SK-N-SH (cell line): ENCODE measurements around the gene LFNG. TPM values are rescaled to one million over a fixed set of nuclear protein-coding genes. Genes with fewer than 3 reads are reported as not detected.

Source experiments
- CTCF ChIA-PET: fragments of 300-600, 350-600 bp; formaldehyde crosslinking; extraction: SDS; loops from one replicate; lab custom pipeline; 2021; lab: Yijun Ruan, JAX
- POLR2A ChIA-PET: fragments of 350-600 bp; sonication (Branson Sonifier 250); formaldehyde crosslinking; extraction: SDS; loops from one replicate; lab custom pipeline; 2020; ENCODE audit warnings: antibody characterized with exemption, inconsistent platforms; lab: Yijun Ruan, JAX
- DNase-seq: peaks from one replicate; pipeline ENCODE4 v3.0.0; 2012
- H2AFZ ChIP-seq: fragments of 200-600 bp; sonication (generic); 2 replicates; pipeline ENCODE4 v1.8.1; 2016; ENCODE audit warnings: antibody characterized with exemption, mild to moderate bottlenecking, low read depth
- H3F3A ChIP-seq: fragments of 200-600 bp; sonication (generic); replicated peaks from 2 replicates; pipeline ENCODE3; 2016; ENCODE audit warnings: antibody characterized with exemption, mild to moderate bottlenecking; ENCODE audit not compliant: insufficient read depth
- H3K27ac ChIP-seq, 2 experiments: fragments of 200-500 bp in 1 of 2; fragments of 200-600 bp in 1 of 2; sonication (Bioruptor generic) in 1 of 2; sonication (generic), shearing (Covaris generic) in 1 of 2; 2 replicates each; pipeline versions ENCODE4 v1.5.1 to v1.6.1; 2014 to 2016; ENCODE audit warnings: low read depth in 2 of 2, inconsistent platforms in 1 of 2, low read length in 1 of 2, mild to moderate bottlenecking in 1 of 2, mixed read lengths in 1 of 2
- H3K27me3 ChIP-seq: fragments of 200-600 bp; sonication (generic), shearing (Covaris generic); 2 replicates; pipeline ENCODE4 v1.6.1; 2016; ENCODE audit warnings: mixed run types; ENCODE audit not compliant: insufficient read depth
- H3K36me3 ChIP-seq, 2 experiments: fragments of 200-500 bp in 1 of 2; fragments of 200-600 bp in 1 of 2; sonication (Bioruptor generic) in 1 of 2; sonication (generic) in 1 of 2; replicated peaks in 1 of 2; 2 replicates each; pipeline versions ENCODE3 to v1.5.1; 2014 to 2016; ENCODE audit warnings: low read length in 1 of 2, mild to moderate bottlenecking in 1 of 2; ENCODE audit not compliant: insufficient read depth in 2 of 2, control insufficient read depth in 1 of 2
- H3K4me1 ChIP-seq, 2 experiments: fragments of 200-500 bp in 1 of 2; fragments of 200-600 bp in 1 of 2; sonication (Bioruptor generic) in 1 of 2; sonication (generic), shearing (Covaris generic) in 1 of 2; 2 replicates each; pipeline versions ENCODE4 v1.5.1 to v1.6.1; 2014 to 2016; ENCODE audit warnings: low read depth in 1 of 2, low read length in 1 of 2, mixed run types in 1 of 2; ENCODE audit not compliant: insufficient read depth in 2 of 2, control insufficient read depth in 1 of 2
- H3K4me2 ChIP-seq: fragments of 200-600 bp; sonication (generic), shearing (Covaris generic); 2 replicates; pipeline ENCODE4 v1.6.1; 2017; ENCODE audit warnings: mixed run types
- H3K4me3 ChIP-seq, 2 experiments: fragments of 200-500 bp in 1 of 2; fragments of 200-600 bp in 1 of 2; sonication (Bioruptor generic) in 1 of 2; sonication (generic), shearing (Covaris generic) in 1 of 2; 2 replicates each; pipeline versions ENCODE4 v1.5.1 to v1.8.1; 2014 to 2016; ENCODE audit warnings: low read depth in 2 of 2, inconsistent platforms in 1 of 2, low read length in 1 of 2, mild to moderate bottlenecking in 1 of 2, mixed read lengths in 1 of 2, moderate library complexity in 1 of 2
- H3K79me2 ChIP-seq: fragments of 200-600 bp; sonication (generic); 2 replicates; pipeline ENCODE4 v1.8.1; 2017; ENCODE audit warnings: mild to moderate bottlenecking; ENCODE audit not compliant: insufficient read depth
- H3K9ac ChIP-seq: fragments of 200-600 bp; sonication (generic); 2 replicates; pipeline ENCODE4 v1.6.1; 2017; ENCODE audit warnings: mixed run types
- H3K9me2 ChIP-seq: fragments of 200-600 bp; sonication (generic); 2 replicates; pipeline ENCODE4 v1.6.1; 2017; ENCODE audit warnings: mixed run types
- H3K9me3 ChIP-seq: fragments of 200-600 bp; sonication (generic); 2 replicates; pipeline ENCODE4 v1.6.1; 2017; ENCODE audit warnings: mixed run types, mild to moderate bottlenecking, moderate library complexity
- H4K20me1 ChIP-seq: fragments of 200-600 bp; sonication (generic); 2 replicates; pipeline ENCODE4 v1.6.1; 2017; ENCODE audit warnings: mild to moderate bottlenecking, mixed run types; ENCODE audit not compliant: insufficient read depth
- EZH2phosphoT487 ChIP-seq: fragments of 200-600 bp; sonication (generic); IDR thresholded peaks from 2 replicates; pipeline ENCODE4 v1.6.1; 2017; ENCODE audit warnings: low read depth, mixed run types, mild to moderate bottlenecking, antibody characterized with exemption, moderate library complexity, borderline replicate concordance
- FOSL2 ChIP-seq: IDR thresholded peaks from 2 replicates; pipeline ENCODE4 v1.4.0; 2012; ENCODE audit warnings: low read depth, mild to moderate bottlenecking, moderate library complexity, borderline replicate concordance
- FOXM1 ChIP-seq: IDR thresholded peaks from 2 replicates; pipeline ENCODE4 v1.4.0; 2012; ENCODE audit warnings: low read depth, mild to moderate bottlenecking
- GATA2 ChIP-seq: sonication (generic); formaldehyde crosslinking; IDR thresholded peaks from 2 replicates; pipeline ENCODE4 v1.5.0; 2020; ENCODE audit warnings: mild to moderate bottlenecking, missing genetic modification reagents
- MAX ChIP-seq: IDR thresholded peaks from 2 replicates; pipeline ENCODE4 v1.4.0; 2012; ENCODE audit warnings: low read depth
- MXI1 ChIP-seq: IDR thresholded peaks from 2 replicates; pipeline ENCODE4 v1.6.1; 2012; ENCODE audit warnings: mild to moderate bottlenecking, low read depth, low read length, improper control_type of control experiment
- NFIC ChIP-seq: IDR thresholded peaks from 2 replicates; pipeline ENCODE4 v1.4.0; 2012; ENCODE audit warnings: borderline replicate concordance
- NRF1 ChIP-seq: IDR thresholded peaks from 2 replicates; pipeline ENCODE4 v1.6.1; 2012; ENCODE audit warnings: low read depth, mild to moderate bottlenecking, low read length
- RCOR1 ChIP-seq: fragments of 150-350 bp; IDR thresholded peaks from 2 replicates; pipeline ENCODE4 v1.6.1; 2017; ENCODE audit warnings: antibody characterized with exemption, low read length
- SIN3A ChIP-seq: IDR thresholded peaks from 2 replicates; pipeline ENCODE4 v1.6.1; 2012; ENCODE audit warnings: low read depth, mild to moderate bottlenecking, low read length, moderate library complexity, borderline replicate concordance
- TAF1 ChIP-seq: IDR thresholded peaks from 2 replicates; pipeline ENCODE4 v1.6.1; 2012; ENCODE audit warnings: low read depth, mild to moderate bottlenecking, low read length, moderate library complexity, borderline replicate concordance
- TCF12 ChIP-seq: IDR thresholded peaks from 2 replicates; pipeline ENCODE4 v1.4.0; 2012
- TEAD4 ChIP-seq: IDR thresholded peaks from 2 replicates; pipeline ENCODE4 v1.4.0; 2012; ENCODE audit warnings: mild to moderate bottlenecking, borderline replicate concordance; ENCODE audit not compliant: insufficient read depth
- USF1 ChIP-seq: IDR thresholded peaks from 2 replicates; pipeline ENCODE4 v1.4.0; 2012; ENCODE audit warnings: low read depth, borderline replicate concordance
- WGBS: methylation state at CpG from one replicate; pipeline ENCODE4 v1.1.6; 2017; ENCODE audit warnings: low lambda C conversion rate; 5-methylcytosine and 5-hydroxymethylcytosine counted together
- polyA plus RNA-seq, 3 experiments: library from polyadenylated mRNA; depleted of rRNA; stranded (reverse); fragments of >200 nt; gene quantifications; 2 replicates each; pipeline ENCODE4 v1.2.3, GENCODE V29; 2012
- TF ChIP-seq, protein P1 (sequence below): fragments of 150-350 bp; IDR thresholded peaks from 2 replicates; pipeline ENCODE4 v1.6.1; 2017; ENCODE audit warnings: antibody characterized with exemption, low read length, low read depth, borderline replicate concordance

Gene LFNG
- polyA plus RNA-seq, 1 of the 3 experiments (the other 2 are of a cell fraction): 9.4 TPM

- Histone ChIP-seq H3K4me2 (peak overlapping the region; percentile 90), H3K9ac (peak overlapping the region; percentile 56; the same call in 1 of the 2 replicates), H3F3A (peaks cover 30% of the 10 kb centered on the region), H3K27me3 (no peaks in the 10 kb centered on the region), H3K4me3 (peak overlapping the region; percentile 60 to 78), H3K4me1 (peaks cover 65 to 70% of the 10 kb centered on the region in 2 experiments; a peak in 3 of 4 replicates), H3K27ac (no peak overlapping the region), H3K36me3 (peaks cover 0 to under 1% of the 10 kb centered on the region in 2 experiments), H4K20me1 (peaks cover 10% of the 10 kb centered on the region; the same call in 1 of the 2 replicates), H3K9me3 (no peaks in the 10 kb centered on the region), H3K79me2 (peaks cover 48% of the 10 kb centered on the region), H2AFZ (no peak overlapping the region), H3K9me2 (no peaks in the 10 kb centered on the region)
- CTCF ChIA-PET: interaction anchor here (0.9 to 1.6 kb wide), 6 partner anchors 9 to 69 kb away, joined by 3 to 8 read pairs (median 3); no protein-coding TSS in a partner anchor
- TF ChIP-seq FOSL2: no peak
- no peak for TF ChIP-seq GATA2 (CRISPR knock-in tag)
- TF ChIP-seq EZH2phosphoT487: no peak
- no peak for TF ChIP-seq TAF1
- TF ChIP-seq SIN3A: no peak
- TF ChIP-seq TEAD4: no peak
- TF ChIP-seq USF1: no peak
- TF ChIP-seq MXI1: no peak
- TF ChIP-seq RCOR1: no peak
- TF ChIP-seq FOXM1: no peak
- TF ChIP-seq TCF12: no peak
- TF ChIP-seq NRF1: no peak
- POLR2A ChIA-PET: no interaction called here
- no peak for DNase-seq
- 62% methylated on average over 9 of the region's 12 CpGs for WGBS
Measured at GRCh38 chr7:2520761-2521290, 1.3 kb downstream of the LFNG start.

- peak overlapping the region; percentile 90 for H3K4me2 ChIP-seq
Measured at GRCh38 chr7:2521341-2521745, 1.8 kb downstream of the LFNG start.

More at GRCh38 chr7:2521341-2521745, 1.8 kb downstream of the LFNG start:
- CTCF ChIA-PET: interaction anchor here (0.9 to 1.6 kb wide), 4 partner anchors 38 to 70 kb away, joined by 3 to 8 read pairs (median 4); no protein-coding TSS in a partner anchor
- H3K27me3 ChIP-seq: no peaks in the 10 kb centered on the region
- TF ChIP-seq NFIC (no peak), MAX (no peak), USF1 (no peak), EZH2phosphoT487 (no peak)
- TF ChIP-seq, protein P1, sequence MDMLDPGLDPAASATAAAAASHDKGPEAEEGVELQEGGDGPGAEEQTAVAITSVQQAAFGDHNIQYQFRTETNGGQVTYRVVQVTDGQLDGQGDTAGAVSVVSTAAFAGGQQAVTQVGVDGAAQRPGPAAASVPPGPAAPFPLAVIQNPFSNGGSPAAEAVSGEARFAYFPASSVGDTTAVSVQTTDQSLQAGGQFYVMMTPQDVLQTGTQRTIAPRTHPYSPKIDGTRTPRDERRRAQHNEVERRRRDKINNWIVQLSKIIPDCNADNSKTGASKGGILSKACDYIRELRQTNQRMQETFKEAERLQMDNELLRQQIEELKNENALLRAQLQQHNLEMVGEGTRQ: no peak
- TF ChIP-seq, all 33 proteins: peak for 0
- Histone ChIP-seq H2AFZ (no peak overlapping the region), H3K9ac (no peak overlapping the region), H3K4me3 (peak overlapping the region in 1 of 2 experiments; percentile 40; a peak in 2 of 4 replicates), H3K9me3 (no peaks in the 10 kb centered on the region), H4K20me1 (peaks cover 10% of the 10 kb centered on the region; the same call in 1 of the 2 replicates), H3K27ac (no peak overlapping the region), H3K36me3 (peaks cover 0 to 4% of the 10 kb centered on the region in 2 experiments), H3K4me1 (peaks cover 60 to 65% of the 10 kb centered on the region in 2 experiments; a peak in 3 of 4 replicates), H3K79me2 (peaks cover 48% of the 10 kb centered on the region), H3K9me2 (no peaks in the 10 kb centered on the region), H3F3A (peaks cover 31% of the 10 kb centered on the region)
- POLR2A ChIA-PET: no interaction called here
- no peak for DNase-seq
- 94% methylated on average over 21 of the region's 21 CpGs for WGBS
